BE2C (cell line): ENCODE data around the gene MICB.

Source experiments
- DNase-seq: peaks from one replicate; pipeline ENCODE4 v3.0.0-alpha.2; 2020
- H3K27me3 ChIP-seq: fragments of 250-450 bp; sonication (Bioruptor Pico); 2 replicates; pipeline ENCODE4 v1.5.1; 2020; ENCODE audit warnings: mild to moderate bottlenecking
- H3K36me3 ChIP-seq: fragments of 250-450 bp; sonication (Bioruptor Pico); 2 replicates; pipeline ENCODE4 v1.5.1; 2020; ENCODE audit warnings: mild to moderate bottlenecking
- H3K4me1 ChIP-seq: fragments of 250-450 bp; sonication (Bioruptor Pico); 2 replicates; pipeline ENCODE4 v1.5.1; 2020
- H3K4me3 ChIP-seq: 2 replicates; pipeline ENCODE4 v1.5.1; 2011; ENCODE audit warnings: low read depth, low read length
- H3K9me3 ChIP-seq: fragments of 250-450 bp; sonication (Bioruptor Pico); 2 replicates; pipeline ENCODE4 v1.5.1; 2020
- CTCF ChIP-seq: IDR thresholded peaks from 2 replicates; pipeline ENCODE4 v1.5.1; 2012; ENCODE audit warnings: mild to moderate bottlenecking, low read depth, low read length

The MICB gene

GRCh38 chr6:31473244-31473643 is 24.7 kb upstream of the MICB start:
- Histone ChIP-seq H3K9me3 (no peaks in the 10 kb centered on the region), H3K27me3 (peaks cover 48% of the 10 kb centered on the region)
- no peak for TF ChIP-seq CTCF

GRCh38 chr6:31473780-31474761 is 23.9 kb upstream of the MICB start:
- Histone ChIP-seq H3K27me3 (peaks cover 49% of the 10 kb centered on the region), H3K4me1 (no peaks in the 10 kb centered on the region), H3K36me3 (no peaks in the 10 kb centered on the region), H3K4me3 (no peak overlapping the region), H3K9me3 (no peaks in the 10 kb centered on the region)
- no peak for TF ChIP-seq CTCF
- DNase-seq, result no peak

More at GRCh38 chr6:31473244-31473643, 24.7 kb upstream of the MICB start:
- no peaks in the 10 kb centered on the region for H3K4me1 ChIP-seq
- no peaks in the 10 kb centered on the region for H3K36me3 ChIP-seq
- no peak for DNase-seq
- no peak overlapping the region for H3K4me3 ChIP-seq

GRCh38 chr6:31474871-31475286 is 23.1 kb upstream of the MICB start:
- peak; percentile 47 for DNase-seq
- Histone ChIP-seq H3K36me3 (no peaks in the 10 kb centered on the region), H3K4me3 (no peak overlapping the region), H3K9me3 (no peaks in the 10 kb centered on the region), H3K4me1 (no peaks in the 10 kb centered on the region), H3K27me3 (peaks cover 56% of the 10 kb centered on the region)
- TF ChIP-seq CTCF, result peak; percentile 48

GRCh38 chr6:31476515-31477139 is 21.3 kb upstream of the MICB start:
- H3K36me3 ChIP-seq, result no peaks in the 10 kb centered on the region
- TF ChIP-seq CTCF, result no peak
- H3K4me3 ChIP-seq, result no peak overlapping the region
- H3K9me3 ChIP-seq, result no peaks in the 10 kb centered on the region
- no peaks in the 10 kb centered on the region for H3K4me1 ChIP-seq
- DNase-seq, result no peak
- H3K27me3 ChIP-seq, result peaks cover 71% of the 10 kb centered on the region

GRCh38 chr6:31477521-31477920 is 20.4 kb upstream of the MICB start:
- no peak for DNase-seq
- Histone ChIP-seq H3K4me3 (no peak overlapping the region), H3K9me3 (no peaks in the 10 kb centered on the region), H3K36me3 (no peaks in the 10 kb centered on the region), H3K4me1 (no peaks in the 10 kb centered on the region), H3K27me3 (peaks cover 78% of the 10 kb centered on the region)
- no peak for TF ChIP-seq CTCF
